NOMO-1 treated with DMSO at 0.1 percent for 48 hours (cell line): ENCODE measurements around the gene CLK3.
A peak's percentile ranks its signal among the peaks of the same experiment; 100 is the strongest.
"Not testable (repeated sequence)": the region's sequence is repeated elsewhere in the genome, so short reads cannot be mapped to it uniquely, and the experiment has no call there.

Experiments used
- DNase-seq: peaks from one replicate; lab custom pipeline; 2025; ENCODE audit not compliant: unreplicated experiment; lab: John Stamatoyannopoulos, UW

Gene CLK3

GRCh38 chr15:74620636-74621545 lies 5.3 kb downstream of the CLK3 start:
- peak; percentile 67 for DNase-seq

DNA sequence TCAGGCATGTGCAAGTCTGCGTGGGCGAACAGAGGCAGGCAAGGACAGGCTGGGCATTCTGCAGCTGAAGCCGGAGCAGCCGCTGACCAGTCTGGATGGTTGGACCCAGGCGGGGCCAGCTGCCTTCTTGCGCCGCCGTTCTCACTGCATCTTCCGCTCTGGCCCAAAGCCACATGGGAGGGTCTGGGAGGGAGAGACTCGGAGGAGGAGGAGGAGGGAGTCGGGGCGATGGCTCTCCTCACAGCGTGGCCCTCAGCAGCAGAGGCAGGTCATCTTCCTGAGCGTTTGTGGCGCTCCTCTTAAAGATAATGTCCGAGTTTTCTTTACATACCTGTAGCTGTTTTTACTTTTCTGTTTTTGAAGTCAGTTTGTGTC lies 5.9 kb downstream of the CLK3 start:
- DNase-seq = no peak

DNA sequence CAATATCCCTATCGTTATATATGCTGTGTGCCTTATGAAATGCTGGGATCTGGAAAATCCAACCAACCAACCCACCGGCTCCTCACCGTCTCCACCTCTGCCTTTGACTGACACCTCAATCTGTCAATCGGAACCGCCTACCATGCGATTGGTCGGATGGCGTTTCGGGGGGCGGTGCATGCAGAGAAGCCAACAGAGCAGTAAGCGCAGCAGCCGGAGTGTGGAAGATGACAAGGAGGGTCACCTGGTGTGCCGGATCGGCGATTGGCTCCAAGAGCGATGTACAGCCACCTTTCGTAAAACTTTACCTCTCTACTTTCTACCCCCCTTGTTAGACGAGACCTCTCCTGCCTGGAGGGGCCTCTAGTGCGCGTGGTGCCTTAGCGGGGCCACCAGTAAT lies 6.3 kb downstream of the CLK3 start:
- no peak for DNase-seq

DNA sequence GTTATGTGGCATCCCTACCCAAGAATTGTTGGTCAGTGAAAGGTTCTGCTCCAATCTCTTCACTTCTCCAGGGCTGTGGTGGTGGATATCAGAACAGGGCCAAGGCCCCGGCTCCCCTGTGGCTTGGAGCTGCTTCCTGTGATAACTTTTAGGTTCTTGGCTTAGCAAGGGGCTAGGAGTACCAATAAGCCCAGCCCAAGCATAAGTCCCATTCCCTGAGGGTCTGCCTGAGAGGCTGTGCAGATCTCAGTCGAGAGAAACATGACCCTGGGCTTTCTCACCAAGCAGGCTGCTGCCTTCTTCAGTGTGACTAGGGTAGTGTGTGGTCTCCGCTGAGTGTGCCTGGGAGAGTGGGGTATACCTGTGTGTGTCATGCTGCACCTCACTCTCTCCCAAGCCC lies 7.1 kb downstream of the CLK3 start:
- DNase-seq = no peak

DNA sequence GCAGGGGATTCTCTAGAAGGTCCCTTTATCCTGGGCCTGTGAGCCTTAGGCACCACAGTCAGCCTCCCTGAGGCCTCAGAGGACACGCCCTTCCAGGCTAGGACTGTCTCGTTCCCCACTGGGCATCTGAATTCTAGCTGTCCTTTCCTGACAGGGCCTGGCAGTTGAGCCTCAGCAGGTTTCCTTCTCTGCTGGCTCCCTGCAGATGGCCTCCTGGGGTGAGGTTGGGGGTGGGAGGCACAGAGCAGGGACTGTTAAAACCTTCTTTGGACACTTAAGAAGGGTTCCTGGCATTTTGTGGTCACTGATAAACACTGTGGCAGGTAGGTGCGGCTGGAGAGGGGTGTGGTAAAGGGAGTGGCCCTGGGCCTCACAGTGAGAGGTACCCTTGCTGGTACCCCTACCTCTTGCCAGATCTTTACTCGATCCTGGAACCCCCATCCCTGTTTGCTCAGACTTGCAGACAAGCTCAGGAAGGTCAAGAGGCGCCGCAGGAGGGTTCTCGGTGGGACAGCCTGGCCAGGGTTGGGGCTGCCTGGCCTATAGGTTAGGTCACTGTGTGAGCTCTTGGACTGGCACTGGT lies 8.5 kb downstream of the CLK3 start:
- DNase-seq = no peak

DNA sequence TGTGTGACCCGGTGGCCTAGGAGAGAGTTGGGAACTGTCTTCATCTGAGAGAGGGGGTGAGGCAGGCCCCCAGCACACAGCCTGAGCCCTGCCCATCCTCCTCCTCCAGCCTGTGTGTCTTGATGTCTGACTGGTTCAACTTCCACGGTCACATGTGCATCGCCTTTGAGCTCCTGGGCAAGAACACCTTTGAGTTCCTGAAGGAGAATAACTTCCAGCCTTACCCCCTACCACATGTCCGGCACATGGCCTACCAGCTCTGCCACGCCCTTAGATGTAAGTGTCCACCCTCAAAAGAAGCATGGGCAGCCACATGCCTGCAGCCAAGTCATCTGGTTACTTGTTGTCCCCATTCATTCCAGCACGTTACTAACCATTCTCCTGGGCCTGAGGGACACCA lies 10.1 kb downstream of the CLK3 start:
- no peak for DNase-seq

DNA sequence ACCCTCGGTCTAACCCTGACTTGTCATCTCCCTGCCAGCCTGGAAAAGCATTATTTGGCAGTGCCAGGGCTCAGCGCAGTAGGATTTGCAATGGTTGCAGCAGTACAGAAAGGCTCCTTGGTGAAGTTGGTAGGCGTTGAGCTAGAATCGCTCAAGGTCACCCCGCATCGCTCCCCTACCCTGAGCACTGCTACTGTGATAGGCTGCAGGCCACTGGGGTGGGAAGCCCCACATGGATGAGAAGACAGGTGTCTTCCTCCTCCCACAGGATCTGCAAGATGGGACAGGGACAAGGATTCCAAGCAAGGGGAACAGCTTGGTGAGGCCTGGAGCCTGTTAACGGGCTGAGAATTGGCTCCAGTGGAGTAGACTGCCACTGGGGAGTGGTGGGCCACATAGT lies 10.7 kb downstream of the CLK3 start:
- DNase-seq = no peak

DNA sequence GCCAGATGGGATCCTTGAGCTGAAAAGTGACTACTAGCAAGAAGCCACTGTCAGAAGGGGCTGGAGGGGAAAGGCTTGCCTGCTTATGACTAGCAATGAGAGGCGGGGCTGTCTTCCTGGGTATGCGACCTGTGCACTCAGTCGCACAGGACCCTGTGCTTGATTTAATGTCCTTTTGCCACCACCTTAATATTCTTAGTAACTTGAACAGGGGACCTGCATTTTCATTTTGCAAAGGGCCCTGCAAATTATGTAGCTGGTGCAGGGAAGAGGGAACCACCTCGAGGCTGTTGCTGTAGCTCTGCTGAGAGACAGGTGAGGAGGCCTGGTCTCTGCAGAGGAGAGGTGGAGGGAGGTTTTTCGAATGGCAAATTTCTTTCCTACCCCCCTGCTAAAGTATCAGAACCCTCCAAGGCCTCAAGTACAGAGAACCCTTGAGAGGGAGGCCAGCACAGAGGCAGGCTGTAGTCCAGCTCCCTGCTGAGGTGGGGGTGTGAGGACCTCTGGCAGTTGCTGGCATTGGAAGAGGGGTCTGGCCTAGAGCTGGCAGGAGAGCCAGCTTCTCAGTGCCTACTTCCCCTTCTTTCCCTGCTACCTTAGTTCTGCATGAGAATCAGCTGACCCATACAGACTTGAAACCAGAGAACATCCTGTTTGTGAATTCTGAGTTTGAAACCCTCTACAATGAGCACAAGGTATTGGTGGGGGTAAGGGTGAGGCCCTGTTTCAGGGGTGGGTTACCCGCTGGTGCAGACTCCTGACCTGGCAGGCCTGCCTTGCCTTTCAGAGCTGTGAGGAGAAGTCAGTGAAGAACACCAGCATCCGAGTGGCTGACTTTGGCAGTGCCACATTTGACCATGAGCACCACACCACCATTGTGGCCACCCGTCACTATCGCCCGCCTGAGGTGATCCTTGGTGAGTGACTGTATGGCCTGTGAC lies 11.4 kb downstream of the CLK3 start:
- DNase-seq = peak; percentile 56

- no peak for DNase-seq
Measured at GRCh38 chr15:74627766-74628165, 12.1 kb downstream of the CLK3 start.

- no peak for DNase-seq
Measured at GRCh38 chr15:74628199-74628598, 12.6 kb downstream of the CLK3 start.

GRCh38 chr15:74628949-74629348 lies 13.3 kb downstream of the CLK3 start:
- no peak for DNase-seq

DNA sequence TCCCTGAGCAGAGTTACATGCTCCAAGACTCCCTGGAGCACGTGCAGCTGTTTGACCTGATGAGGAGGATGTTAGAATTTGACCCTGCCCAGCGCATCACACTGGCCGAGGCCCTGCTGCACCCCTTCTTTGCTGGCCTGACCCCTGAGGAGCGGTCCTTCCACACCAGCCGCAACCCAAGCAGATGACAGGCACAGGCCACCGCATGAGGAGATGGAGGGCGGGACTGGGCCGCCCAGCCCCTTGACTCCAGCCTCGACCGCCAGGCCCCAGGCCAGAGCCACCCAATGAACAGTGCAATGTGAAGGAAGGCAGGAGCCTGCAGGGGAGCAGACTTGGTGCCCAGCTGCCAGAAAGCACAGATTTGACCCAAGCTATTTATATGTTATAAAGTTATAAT lies 14.1 kb downstream of the CLK3 start:
- not testable (repeated sequence) for DNase-seq

- no peak for DNase-seq
Measured at GRCh38 chr15:74630284-74631086, 14.8 kb downstream of the CLK3 start.

- DNase-seq = no peak
Measured at GRCh38 chr15:74631087-74631385, 15.4 kb downstream of the CLK3 start.

GRCh38 chr15:74631408-74631807 lies 15.8 kb downstream of the CLK3 start:
- DNase-seq = no peak

- DNase-seq = peak; percentile 17
Measured at GRCh38 chr15:74631935-74632560, 16.4 kb downstream of the CLK3 start.

- DNase-seq = no peak
Measured at GRCh38 chr15:74632601-74633000, 17.0 kb downstream of the CLK3 start.

- DNase-seq = no peak
Measured at GRCh38 chr15:74633781-74634180, 18.1 kb downstream of the CLK3 start.

DNA sequence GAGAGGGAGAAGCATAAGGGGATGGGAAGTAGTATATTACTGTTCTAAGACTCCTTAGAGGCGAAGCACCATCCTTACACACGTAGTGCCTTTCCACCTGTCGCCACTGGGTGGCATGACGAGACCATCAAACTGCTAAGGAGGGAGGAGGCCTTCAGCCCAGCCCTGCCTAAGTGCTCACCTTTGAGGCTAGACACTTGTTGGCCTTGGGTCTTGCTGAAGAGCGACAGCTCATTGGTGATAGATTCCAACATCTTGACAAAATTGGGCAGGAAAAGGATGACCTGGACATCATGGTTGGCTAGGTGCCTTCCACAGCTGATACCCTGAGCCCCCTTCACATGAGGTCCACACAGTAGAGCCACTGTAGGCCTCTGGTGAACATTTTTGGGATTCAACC lies 19.6 kb downstream of the CLK3 start:
- peak; percentile 50 for DNase-seq

GRCh38 chr15:74636984-74637383 lies 21.3 kb downstream of the CLK3 start:
- no peak for DNase-seq

DNA sequence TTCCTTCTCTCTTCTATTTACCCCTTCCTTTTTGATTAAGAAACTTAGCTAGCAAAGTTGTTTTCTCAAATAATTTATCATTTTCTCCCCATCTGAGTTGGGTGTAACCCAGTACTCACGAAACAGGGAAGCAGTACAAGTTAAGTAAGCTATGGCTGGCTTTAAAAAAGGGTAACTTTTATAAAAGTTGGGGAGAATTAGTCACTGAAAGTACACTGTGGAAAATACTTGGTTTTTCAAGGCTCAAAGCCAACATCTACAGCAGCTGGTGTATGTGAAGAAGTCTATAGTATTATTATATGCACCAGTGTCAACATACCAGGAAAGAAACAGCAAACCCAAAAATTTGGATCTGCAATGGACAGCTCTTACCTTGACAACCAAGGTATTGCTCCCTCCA lies 25.5 kb downstream of the CLK3 start:
- no peak for DNase-seq
